GM18505 (cell line): Measurements from ENCODE around the gene TECPR1.

ENCODE experiments used
- ATAC-seq: cut with Tn5 transposase; IDR thresholded peaks from one replicate; pipeline ENCODE4 v1.9.1; 2021; ENCODE audit not compliant: unreplicated experiment
- POLR2A ChIP-seq: IDR thresholded peaks from 4 replicates; pipeline ENCODE4 v1.6.1; 2011; ENCODE audit warnings: borderline replicate concordance; ENCODE audit not compliant: insufficient read depth, insufficient read length; ENCODE audit errors: extremely low read depth

The TECPR1 gene

DNA sequence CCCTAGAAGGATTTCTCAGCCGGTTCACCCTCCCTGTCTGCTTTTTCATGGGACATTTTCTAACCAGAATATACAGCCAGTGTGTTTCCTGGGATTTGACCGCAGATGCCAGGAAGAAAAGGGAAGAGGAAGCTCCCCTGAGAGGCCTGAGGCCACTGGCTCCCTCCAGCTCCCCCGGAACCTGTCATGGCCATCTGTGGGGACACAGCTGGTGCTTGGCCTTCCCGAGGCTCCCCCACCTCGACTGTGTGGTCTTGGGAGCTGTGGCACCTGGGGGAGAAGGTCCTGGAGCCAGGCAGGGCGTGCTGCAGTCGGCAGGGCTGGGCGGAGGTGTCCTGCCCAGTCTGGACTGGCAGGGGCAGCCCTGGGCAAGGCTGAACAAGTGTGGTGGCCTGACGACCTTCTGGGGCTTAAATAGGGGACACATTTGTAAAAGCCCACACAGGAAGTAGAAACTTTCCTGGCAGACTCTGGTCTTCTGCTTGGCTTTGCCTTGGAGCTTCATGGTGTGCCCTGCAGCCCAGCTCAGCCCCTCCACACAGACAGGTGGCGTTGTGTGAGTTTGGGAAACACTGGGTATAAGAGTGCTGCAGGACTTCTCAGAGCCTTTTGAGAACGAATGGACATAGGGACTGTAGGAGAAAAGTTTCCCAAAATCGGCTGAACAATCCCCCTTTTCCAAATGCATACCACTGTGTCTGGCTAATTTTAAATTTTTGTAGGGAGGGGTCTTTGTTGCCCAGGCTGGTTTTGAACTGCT lies 36.2 kb upstream of the TECPR1 start:
- no peak for TF ChIP-seq POLR2A
- no peak for ATAC-seq

DNA sequence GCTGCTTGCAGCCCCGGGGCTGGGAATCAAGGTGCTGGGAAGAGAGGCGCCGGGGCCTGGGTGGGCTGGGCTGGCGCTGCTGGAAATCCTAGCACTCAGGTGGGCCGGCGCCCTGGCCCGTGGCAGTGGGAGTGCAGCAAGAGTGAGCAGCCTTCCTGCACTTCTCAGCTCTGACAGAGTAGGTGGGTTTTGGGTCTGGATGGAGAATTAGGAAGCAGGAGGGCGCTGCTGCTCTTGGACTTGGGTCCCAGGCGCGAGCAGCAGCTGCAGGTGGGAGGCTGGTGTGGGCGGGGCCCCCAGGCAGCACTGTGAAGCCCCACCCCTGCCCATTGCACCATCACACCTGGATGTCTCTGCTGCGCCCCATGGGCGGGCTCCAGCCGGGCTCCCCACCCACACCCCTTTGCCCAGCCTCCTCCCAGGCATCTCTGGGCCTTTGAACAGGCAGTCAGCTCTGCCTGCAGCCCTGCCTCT lies 35.5 kb upstream of the TECPR1 start:
- no peak for ATAC-seq
- TF ChIP-seq POLR2A: no peak

DNA sequence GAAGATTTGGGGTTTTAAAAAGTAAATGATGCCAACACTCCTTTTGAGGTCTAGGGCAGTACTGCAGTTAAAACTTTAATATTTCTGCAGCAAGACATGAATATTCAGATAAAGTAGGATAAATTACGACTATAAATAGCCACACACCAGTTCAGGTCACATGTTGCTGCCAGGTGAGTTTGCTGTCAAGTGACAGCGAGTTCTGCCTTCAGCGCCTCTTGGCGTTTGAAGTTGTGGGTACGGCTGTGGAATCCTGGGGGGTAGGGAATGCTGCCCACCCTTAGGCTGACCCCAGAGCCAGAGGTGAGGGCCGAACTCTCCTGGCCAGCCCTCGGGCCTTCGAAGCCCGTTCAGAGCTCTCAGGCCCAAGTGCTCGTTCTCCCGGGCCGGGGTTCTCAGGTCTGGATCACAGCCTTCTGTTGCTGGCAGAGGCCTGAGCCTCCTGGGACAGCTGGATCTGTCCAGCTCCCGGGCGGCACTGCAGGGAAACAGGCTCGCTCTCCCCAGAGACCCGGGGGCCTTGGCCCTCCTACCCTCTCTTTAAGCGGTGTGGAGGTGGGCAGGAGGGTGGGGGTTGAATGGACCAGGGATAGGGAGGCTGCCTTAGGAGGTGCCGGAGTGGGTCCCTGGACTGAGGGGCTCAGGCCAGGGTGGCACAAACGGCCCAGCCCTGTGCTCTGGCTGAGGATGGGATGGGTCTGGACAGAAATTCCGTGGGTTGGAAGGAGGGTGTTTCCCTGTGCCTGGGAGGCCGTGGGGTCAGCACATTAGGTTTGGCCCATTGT lies 34.9 kb upstream of the TECPR1 start:
- no peak for TF ChIP-seq POLR2A
- ATAC-seq: no peak

DNA sequence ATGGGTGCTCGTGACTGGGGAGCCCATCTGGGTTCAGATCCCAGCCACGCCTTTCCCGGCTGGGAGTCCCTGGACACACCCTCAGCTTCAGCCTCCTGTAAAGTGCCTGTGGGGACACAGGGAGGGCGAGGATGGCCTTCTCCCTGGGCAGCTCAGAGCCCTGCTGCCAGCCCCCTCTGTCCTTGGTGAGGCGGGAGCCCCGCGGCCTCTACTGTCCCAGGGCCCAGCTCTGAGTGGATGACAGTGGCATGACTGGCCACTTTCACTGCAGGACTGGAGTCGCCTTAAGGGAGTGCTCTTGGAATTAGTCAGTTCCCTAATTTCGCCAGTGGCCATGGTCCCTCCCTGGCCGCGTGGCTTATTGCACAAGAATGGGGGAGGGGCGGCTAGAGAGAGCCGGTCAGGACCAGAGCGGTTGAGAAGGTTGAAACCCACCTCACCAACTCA lies 34.1 kb upstream of the TECPR1 start:
- no peak for TF ChIP-seq POLR2A
- ATAC-seq: no peak

DNA sequence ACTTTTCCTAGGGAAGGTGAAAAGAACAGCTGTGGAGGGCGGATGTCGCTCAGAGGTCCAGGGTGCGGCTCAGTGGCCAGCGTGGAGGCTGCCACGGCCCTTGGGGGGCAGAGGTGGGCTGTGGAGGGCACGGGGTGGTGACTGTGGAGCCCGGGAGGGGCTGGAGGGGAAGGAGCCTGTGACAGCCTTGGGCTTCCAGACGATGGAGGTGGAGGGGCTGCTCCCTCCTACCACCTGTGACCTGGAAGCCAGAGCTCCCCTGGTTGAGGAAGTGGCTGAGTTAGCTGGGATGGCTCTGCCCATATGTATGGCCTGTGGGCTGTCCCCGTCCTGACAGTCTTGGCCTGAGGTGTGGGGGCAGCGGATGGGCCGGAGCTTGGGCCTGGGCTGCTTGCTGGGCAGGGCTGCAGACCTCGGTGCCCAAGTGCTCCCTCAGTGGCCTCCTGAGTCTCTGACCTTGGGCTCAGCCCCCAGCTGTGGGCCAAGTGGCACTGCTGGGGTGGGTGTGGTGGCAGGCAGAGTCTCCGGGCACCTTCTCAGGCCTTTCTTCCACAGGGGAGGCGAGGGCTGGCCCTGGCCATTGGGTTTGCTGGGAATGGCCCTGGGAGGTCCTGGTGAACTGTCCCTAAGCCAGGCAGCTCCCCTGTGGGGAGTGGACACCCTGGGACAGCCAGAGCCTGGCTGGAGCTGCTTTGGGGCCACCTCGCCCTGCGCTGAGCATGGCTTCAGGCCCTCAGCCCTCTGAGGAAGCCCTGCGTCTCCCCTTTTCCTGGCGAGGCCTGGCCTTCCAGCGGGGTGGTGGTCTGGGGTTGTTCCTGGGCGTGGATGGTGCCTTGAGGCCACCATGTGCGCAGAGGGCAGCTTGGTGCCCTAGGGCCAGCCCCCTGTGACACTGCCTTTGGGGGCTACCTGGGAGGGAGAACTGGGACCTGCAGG lies 33.4 kb upstream of the TECPR1 start:
- TF ChIP-seq POLR2A: no peak
- ATAC-seq: no peak

DNA sequence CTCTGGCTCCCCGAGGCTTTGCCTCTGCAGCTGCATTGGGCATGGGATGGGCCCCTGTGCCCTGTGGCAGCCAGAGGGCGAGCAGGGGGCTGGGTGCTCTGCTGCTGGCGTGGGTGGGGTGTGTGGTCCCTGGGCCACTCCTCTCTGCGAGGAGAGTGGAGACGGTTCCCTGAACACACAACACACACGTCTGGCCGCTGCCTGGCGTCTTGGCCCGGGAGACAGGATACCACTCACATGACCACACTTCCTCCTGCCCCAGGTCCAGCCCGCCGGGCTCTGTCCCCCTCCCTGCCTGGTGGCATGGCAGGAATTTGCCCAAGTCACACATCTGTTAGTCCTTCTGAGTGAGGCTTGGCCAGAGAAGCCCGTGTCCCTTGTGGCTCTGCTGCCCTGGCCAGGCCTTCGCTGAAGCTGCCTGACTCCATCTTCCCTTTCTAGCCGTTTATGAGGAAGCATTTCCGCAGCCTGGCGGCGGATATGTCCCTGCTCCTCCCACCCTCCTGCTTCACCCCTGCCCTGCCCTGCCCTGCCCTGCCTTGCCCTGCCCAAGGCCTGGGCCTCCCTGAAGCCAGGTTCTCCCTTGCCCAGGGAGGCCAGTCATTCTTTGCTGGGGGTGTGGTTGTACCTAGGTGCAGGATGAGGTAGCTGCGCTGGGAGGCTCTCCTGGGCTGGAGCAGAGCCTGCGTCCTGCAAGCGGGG lies 32.5 kb upstream of the TECPR1 start:
- no peak for ATAC-seq

DNA sequence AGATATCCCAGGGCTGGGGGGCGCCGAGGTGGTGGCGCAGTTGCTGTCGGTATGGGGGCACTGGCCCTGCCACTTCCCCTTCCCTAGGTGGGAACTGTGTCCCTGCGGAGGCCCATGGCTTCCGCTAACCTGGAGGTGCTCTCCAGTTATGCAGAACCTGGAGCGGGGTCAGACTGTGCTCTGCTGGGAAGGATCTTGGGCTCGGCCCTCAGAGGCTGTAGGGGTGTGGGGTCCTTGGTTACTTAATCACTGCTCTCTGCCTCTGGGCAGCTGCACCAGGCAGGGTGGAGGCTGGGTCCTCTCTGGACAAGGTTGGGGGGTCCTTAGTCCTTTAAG lies 31.8 kb upstream of the TECPR1 start:
- no peak for TF ChIP-seq POLR2A

More for the DNA sequence above, 32.5 kb upstream of the TECPR1 start:
- no peak for TF ChIP-seq POLR2A

DNA sequence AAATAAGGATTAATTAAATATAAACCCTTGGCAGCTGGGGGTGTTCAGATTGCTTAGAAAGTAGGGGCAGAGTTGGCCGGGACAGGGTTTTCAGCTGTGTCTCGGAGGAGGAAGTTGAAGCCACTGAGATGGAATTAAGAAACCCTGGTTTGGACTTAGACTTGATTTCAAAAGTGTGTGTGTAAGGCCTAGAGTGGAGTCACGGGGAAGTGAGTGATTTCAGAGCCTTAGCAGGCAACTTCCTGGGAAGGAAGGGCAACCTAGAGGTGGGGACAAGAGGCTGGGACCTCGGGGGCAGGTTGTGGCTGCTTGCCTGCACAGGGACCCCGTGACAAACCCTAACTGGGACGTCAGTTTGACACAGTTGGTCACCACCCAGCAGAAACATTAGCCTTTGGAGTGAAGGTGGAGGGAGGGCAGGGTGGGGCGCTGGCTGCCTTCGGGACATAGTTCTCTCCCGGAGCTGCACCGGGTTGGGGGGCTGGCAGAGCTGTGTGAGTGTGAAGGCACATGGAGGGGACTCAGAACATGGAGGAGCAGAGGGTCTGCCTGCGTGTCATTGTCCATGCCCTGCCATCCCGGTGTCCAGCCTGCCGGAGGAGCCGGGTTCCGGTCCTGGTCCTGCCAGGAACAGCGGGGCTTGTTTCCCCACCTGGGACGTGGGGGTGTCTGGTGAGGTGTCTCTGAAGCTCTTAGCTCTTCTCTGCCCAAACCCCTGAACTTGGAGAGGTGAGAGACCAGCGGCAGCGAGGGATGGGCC lies 31.3 kb upstream of the TECPR1 start:
- ATAC-seq: no peak
- TF ChIP-seq POLR2A: no peak

More for the DNA sequence above, 31.8 kb upstream of the TECPR1 start:
- no peak for ATAC-seq

DNA sequence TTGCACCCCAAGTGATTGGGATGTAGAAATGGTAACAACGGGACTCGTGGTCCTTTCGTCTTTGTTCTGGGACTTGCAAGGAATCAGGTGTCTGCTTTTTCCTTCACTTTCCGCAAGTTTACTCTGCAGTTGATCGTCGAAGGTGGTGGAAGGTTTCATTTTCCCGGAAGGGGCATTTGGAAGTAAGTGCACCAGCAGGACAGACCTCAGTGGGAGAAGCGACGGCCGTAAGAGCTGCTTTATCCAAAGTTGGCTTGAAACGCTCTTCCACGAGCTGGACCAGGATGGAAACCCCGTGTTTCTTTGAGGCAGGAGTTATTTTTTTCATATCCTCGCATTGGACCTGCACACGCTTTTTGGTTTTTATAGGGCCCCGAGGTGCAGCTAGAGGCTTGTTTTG lies 30.7 kb upstream of the TECPR1 start:
- no peak for ATAC-seq
- no peak for TF ChIP-seq POLR2A

DNA sequence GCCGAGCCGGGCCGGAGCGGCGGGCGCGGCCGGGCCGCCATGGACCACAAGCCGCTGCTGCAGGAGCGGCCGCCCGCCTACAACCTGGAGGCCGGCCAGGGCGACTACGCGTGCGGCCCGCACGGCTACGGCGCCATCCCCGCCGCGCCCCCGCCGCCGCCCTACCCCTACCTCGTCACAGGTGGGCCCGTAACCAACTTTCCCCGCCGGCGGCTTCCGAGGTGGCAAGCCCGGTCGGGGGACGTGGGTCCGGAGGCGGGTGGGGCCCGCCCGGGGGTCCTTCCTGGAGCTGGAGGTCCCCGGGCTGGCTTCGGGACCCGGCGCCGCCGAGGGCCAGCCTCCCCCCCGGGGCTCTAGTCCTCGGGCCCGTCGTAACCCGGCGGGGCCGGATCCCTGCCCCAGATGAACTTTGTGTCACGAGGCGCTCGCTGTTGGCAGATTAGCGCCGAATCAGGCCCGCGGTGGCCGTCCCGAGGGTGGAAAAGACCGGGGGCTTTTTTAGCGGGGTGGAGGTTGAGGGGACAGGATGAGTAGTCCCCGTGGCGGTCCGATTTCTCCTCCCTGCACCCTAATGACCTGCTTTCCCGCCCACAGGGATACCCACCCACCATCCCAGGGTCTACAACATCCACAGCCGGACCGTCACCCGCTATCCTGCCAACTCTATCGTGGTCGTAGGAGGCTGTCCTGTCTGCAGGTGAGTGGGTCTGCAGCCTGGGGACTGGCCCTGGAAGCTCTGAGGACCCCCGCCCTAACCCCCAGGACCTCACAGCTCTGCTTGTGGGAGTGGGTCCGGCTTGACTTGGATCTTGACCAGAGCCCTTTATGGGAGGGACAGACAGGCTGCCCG lies 29.9 kb upstream of the TECPR1 start:
- TF ChIP-seq POLR2A: peak; percentile 21
- ATAC-seq: peak; percentile 42
